ENCODE results near the gene TLX2.
"Not testable (repeated sequence)": the region's sequence is repeated elsewhere in the genome, so short reads cannot be mapped to it uniquely, and the experiment has no call there.

TLX2 gene

DNA sequence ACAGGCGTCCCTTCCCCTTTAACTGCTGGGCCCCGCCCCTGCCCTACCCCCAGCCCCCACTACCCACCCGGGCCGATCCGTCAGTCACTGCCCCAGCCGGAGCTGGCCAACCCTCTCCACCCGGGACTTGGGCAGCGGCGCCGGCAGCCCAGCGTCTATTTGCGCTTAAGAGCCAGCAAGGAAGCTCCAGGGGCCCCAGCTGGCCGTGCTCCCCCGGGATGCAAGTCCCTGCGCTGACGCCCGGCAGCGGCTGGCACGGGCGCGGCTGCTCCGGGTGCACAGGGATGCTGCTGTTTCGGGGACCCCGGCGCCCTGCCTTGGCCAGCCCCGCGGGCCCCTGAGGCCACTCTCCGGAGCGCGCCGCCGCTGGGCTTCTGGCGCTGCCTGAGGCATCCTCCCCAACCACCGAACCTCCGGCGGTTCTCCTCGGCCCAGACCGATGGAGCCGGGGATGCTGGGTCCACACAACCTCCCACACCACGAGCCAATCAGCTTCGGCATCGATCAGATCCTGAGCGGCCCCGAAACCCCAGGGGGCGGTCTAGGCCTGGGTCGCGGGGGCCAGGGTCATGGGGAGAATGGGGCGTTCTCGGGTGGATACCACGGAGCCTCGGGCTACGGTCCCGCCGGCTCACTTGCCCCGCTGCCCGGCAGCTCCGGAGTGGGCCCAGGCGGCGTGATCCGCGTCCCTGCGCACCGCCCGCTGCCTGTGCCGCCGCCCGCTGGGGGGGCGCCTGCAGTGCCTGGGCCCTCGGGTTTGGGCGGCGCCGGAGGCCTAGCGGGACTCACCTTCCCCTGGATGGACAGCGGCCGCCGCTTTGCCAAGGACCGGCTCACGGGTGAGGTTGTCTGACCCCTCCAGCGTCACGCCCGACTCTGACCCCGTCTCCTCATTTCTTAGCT lies at the start of gene TLX2:
Gene TLX2 (plus strand): TSS at position 83 of the 903 bp plus-strand sequence. CDS start 357 bp downstream, at position 440.
- DNase-seq (ENCODE audit: low read depth), result no peak

DNA sequence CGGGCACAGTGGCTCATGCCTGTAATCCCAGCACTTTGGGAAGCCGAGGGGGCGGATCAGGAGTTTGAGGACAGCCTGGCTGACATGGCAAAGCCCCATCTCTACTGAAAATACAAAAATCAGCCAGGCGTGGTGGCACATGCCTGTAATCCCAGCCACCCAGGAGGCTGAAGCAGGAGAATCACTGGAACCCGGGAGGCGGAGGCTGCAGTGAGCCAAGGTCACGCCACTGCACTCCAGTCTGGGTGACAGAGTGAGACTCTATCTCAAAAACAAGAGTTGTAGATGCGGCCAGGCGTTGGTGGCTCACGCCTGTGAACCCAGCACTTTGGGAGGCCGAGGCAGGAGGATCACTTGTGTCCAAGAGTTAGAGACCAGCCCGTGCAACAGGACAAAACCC lies 43.5 kb upstream of the TLX2 start:
- DNase-seq (ENCODE audit: low read depth), result not testable (repeated sequence)

DNA sequence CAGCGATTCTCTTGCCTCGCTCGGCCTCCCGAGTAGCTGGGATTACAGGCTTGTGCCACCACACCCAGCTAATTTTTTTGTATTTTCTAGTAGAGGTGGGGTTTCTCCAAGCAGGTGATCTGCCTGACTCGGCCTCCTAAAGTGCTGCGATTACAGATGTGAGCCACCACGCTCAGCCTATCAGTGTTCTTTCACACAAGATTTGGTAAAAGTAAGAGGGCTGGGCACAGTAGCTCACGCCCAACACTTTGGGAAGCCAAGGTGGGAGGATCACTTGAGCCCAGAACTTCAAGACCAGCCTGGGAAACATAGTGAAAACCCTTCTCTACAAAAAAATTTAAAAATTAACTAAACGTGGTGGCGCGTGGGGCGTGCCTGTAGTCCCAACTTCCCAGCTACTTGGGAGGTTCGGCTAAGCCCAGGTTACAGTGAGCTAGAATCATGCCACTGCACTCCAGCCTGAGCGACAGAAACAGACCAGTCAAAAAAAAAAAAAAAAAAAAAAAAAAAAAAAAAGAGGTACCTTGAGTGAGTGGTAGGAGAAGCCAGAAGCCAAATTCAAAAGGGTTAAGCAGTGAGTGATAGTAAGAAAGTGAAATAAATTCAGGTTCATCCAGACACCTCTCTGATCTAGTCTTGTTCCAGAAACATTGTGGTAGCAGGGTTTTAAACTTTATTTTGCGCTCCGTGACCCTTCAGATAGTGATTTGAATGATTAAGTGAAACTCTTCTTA lies 42.8 kb upstream of the TLX2 start:
- no peak for DNase-seq (ENCODE audit: low read depth)

DNA sequence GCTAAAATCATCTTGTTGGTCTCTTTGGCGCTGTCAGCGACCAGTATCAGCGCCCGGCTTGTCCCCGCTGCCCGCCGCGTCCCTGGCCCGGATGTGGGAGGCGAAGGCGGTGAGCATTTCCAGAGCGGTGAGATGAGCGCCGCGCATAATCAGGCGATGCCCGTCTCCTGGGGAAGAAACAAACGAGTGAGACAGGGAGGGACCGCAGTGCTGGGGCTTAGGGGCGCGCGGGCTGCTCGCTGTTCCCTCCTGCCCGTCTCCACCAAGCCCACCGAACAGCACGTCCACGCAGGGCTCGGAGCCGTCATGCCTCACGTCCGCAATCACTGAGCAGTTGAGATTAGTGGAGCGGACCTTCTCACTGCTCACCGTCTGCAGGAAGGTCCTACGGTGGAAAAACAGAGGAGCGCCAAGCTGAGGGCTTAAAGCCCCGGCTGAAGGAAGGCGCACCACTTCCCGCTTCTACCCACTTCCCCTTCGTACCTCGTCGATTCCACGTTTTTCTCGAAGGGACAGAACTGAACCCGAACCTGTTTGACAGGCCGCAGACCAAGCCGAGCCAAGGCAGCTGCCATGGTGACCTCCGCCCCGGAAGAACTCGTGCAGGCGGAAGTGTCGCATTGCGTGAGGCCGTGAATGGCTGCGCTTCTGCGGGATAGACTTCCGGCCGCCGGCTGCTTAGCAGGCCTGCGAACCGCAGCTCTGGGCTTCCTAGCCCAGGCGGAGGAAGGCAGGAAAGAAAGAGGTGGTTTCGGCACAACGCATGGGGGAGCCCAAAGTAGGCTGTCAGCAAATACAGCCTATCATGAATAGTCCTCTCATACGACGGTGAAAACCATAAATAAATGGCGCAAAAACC lies 41.9 kb upstream of the TLX2 start, which contains the start of gene MRPL53:
Gene MRPL53 (minus strand): TSS at position 595 of the 859 bp plus-strand sequence. CDS start 20 bp downstream, at position 575.
- DNase-seq (ENCODE audit: low read depth), result peak; percentile 94

DNA sequence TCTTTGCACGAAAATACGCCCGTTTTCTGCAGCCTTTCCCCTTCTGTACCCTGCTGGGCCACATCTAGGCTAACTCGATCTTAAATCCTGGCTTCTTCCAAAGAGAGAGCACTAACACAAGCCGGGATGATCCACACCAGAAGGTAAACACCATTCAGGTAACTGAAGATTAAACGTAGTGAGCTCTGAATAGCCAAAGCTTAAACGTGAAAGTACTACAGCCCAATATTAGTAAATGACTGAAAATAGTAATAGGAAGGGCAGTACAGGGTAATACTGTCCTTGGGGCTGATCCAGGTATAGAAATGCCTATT lies 41.3 kb upstream of the TLX2 start:
- DNase-seq (ENCODE audit: low read depth), result no peak

DNA sequence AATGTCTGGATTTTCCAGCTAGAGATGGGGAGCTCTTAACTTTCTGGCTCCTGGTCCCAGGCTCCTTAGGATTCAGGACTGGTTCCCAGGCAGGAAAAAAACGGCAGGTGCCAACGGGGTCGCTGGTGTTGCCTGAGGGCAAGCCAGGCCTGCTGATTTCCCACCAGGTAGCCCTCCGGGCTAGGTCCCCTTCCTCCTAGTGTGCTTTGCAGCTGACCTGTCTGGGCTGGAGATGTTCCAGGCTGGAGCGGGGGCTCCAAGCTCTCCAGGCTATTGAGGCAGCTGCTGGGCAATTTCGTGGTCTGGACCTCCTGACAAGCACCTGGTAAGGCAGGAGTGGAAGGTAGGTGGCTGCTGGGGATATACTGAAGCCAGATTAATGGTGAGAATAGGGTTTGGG lies 39.8 kb upstream of the TLX2 start:
- no peak for DNase-seq (ENCODE audit: low read depth)

DNA sequence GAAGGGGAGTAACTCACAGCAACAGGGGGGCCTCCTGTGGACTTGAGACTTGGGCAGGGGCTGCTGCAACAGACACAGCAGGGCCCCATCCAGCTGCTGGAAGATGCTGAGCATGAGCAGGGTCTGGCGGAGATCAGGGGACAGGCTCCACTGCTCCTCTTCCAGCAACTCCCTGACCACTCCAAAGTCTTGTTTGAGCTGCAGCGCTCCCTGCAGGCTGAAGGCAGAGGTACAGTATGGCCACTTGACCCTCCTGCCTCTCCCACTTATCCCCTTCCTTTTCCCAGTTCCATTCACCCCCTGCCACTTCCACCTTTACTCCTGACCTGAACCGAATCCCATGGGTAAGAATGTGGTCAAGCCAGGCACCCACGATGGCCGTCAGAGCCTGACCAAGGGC lies 39.4 kb upstream of the TLX2 start:
- no peak for DNase-seq (ENCODE audit: low read depth)

DNA sequence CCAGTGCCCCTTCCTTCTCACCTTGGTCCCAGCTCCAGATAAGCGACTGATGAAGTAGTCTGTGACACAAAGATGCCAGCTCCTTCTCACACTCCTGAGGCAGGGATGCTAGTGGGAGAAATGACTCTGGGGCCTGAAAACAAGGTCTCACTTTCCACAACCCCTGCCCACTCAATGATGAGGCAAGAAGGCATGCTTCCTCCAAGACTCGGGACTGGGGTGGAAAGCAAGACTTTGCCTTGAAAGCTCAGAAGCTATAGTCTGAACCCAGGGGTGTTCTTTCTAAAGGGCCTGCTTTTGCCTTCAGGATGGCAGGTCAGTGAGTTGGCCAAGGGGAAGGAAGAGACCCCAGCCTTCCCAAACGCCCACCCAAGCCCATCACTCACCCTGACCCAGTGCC lies 32.8 kb upstream of the TLX2 start:
- no peak for DNase-seq (ENCODE audit: low read depth)

DNA sequence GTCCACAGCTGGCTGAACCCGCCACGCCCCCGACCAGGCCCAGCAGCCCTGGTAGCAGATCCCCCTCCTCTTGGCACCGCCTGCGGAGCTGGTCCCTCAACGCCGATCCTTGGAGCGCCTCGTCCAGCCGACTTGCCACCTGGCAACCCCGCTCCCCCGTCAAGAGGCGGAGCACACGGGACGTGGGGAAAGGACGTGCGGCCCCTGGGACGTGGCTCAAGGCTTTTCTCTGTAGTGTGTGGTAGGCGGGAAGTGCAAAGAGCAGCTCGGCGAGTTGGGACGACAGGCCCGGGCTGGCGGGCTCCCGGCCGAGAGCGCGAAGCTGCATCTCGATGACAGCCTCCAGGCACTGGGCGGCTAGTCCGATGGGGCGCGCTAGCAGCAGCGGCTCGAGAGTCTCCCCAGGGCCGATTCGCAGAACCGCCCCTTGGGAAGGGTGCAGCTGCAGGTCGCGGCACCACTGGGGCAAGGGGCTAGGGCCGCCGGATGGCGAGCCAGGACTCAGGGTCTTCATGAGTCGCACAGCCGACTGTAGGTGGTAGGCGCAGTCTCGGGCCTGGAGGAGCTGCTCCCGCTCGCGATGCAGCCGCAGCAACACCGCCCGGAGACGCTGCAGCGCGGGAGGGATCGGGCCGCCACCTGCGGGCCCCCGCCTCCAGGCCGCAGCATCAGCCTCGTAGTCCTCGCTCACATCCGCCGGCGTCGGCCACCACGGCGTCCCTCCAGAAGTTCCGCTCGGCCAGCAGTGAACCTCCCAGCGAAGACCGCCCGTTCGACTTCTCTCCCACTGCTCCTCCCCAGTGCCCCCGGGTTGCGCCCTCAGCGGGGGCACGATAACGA lies 32.1 kb upstream of the TLX2 start:
- DNase-seq (ENCODE audit: low read depth), result no peak

DNA sequence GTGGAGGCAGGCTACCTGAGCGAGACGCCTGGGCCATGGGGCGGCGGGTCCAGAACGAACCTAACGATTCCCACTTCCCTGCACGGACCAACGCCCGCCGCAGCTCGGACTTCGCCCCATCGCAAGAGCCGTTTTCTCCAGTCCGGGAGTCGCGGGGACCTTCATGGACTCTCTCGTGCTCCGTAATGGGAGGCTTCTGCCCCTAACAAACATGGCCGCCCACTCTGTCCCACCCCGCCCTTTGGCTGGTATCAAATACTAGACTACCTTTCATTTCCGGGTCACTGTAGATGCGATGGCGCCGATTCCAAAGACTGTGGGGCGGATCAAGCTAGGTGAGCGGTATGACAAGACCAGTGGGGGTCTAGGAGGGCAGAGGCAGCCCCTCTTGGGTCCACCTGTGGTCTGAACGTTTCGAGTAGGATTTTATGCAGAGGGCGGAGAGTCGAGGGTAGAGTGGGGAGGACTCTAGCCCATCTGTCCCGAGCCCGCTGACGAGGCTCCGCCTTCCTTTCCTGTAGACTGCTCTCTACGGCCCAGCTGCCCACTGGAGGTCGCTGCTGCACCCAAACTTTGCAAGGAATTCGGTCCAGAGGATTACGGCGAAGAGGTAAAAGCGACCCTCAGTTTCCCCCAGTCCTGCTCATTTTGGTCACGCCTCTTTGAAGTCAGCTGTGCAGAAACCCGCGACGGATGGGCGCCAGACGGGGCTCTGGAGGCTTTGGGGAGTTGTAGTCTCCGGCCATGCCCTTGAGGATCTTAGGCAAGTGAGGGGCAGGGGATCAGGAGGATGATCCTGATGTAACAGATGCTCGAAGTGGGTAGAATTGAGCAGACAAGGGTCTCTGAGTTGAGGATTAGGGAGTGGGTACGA lies 31.2 kb upstream of the TLX2 start, which contains the start of the genes CCDC142 and TTC31:
Gene CCDC142 (minus strand): TSS at position 198 of the 874 bp plus-strand sequence. CDS start 161 bp downstream, at position 37.
Gene TTC31 (plus strand): TSS at position 281 of the 874 bp plus-strand sequence. CDS start 15 bp downstream, at position 296.
- DNase-seq (ENCODE audit: low read depth), result peak; percentile 82

DNA sequence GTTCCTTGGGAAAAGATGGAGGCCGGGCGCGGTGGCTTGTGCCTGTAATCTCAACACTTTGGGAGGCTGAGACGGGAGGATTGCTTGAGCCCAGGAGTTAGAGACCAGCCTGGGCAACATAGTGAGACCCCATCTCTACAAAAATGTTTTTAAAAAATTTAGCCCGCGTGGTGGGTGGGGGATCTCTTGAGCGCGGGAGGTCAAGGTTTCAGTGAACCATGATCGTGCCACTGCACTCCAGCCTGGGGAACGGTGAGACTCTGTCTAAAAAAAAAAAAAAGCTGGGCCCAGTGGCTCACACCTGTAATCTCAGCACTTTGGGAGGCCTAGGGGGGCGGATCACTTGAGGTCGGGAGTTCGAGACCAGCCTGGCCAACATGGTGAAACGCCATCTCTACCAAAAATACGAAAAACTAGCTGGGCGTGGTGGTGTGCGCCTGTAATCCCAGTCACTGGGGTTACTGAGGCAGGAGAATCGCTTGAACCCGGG lies 30.5 kb upstream of the TLX2 start:
- DNase-seq (ENCODE audit: low read depth), result not testable (repeated sequence)

DNA sequence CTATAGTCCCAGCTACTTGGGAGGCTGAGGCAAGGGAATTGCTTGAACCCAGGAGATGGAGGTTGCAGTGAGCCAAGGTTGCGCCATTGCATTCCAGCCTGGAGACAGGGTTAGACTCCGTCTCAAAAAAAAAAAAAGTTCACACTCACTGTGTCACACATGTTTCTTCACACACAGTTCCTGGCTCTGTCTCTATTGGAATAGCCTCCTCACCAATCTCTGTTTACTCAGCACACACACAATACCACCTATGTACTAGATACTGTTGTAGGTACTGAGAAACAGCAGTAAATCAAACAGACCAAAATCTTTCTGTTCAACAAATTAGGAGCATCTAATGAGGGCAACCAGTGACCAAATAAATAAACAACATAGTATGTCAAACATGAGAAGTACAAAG lies 28.1 kb upstream of the TLX2 start:
- DNase-seq (ENCODE audit: low read depth), result no peak

DNA sequence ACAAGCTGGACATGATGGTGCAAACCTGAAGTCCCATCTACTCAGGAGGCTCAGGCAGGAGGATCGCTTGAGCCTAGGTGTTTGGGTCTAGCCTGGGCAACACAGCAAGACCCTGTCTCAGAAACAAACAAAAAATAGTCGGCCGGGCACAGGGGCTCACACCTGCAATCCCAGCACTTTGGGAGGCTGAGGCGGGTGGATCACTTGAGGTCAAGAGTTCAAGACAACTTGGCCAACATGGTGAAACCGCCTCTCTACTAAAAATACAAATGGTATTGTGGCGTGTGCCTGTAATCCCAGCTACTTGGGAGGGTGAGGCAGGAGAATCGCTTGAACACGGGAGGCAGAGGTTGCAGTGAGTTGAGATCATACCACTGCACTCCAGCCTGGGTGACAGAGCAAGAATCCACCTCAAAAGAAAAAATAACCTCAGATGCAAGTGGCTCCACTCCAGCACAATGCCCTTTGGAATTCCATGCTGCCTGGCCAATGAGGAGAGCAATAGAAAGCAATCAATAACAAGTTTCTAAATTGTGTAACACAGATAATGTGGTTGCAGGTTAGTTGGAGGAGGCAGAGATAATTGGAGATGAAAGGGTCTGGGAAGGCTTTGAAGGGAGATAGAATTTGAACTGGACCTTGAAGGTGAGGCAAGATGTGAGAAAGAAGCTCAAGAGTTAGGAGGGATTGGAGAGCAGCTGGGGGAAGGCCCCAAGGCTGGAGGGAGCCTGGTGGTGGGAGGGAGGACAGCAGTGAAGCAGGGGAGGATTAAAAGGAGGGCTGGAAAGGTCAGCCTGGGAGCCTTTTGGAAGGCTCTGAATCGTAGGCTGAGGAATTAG lies 25.4 kb upstream of the TLX2 start:
- no peak for DNase-seq (ENCODE audit: low read depth)

DNA sequence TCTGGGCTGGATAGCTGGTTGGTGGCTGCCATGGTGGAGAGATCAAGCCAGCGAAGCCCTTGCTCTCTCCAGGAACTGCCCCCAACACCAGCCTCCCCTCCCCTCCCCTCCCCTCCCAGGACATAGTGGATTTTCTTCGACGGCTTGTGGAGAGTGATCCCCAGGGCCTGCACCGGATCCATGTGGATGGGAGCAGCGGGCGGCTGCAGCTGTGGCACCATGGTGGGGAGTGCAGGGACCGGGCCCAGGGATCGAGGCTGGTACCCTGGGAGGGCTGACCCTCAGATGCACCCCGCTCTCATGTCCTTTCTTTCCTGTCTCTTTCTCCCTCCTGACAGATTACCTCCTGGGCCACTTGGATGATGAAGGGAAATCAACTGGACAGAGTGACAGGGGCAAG lies 24.3 kb upstream of the TLX2 start:
- DNase-seq (ENCODE audit: low read depth), result no peak

DNA sequence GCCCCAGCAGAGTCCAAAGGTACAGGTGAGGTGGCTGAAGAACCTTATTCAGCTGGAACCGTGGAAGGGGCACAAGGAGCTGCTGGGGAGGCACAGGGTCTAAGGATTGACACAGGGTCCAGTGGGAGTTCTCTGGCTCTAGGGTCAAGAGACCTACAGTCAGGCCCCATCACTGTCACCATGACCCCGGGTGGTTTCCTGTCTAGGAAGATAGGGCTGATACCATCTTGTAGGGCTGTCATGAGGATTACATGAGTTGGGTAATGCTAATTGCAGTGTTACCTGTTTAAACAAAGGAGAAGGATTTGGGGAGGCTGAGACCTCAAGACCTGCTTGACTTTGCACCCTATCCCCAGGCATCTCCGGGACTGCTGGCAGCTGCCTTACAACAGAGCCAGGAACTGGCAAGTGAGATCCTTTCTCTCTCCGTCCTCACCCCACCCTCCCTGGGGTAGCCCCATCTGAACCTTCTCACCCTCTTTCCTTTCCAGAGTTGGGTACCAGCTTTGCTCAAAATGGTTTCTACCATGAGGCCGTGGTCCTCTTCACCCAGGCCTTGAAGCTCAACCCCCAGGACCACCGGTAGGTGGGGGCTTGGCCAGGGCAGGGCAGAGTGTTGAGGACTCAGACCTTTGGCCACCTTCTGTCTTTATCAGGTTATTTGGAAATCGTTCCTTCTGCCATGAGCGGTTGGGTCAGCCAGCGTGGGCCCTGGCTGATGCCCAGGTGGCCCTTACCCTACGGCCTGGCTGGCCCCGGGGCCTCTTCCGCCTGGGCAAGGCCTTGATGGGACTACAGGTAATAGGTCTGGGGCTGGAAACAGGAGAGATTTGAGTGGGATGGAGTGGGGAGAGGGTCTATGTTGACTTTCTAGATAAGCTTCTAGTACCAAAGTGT lies 22.4 kb upstream of the TLX2 start:
- no peak for DNase-seq (ENCODE audit: low read depth)

DNA sequence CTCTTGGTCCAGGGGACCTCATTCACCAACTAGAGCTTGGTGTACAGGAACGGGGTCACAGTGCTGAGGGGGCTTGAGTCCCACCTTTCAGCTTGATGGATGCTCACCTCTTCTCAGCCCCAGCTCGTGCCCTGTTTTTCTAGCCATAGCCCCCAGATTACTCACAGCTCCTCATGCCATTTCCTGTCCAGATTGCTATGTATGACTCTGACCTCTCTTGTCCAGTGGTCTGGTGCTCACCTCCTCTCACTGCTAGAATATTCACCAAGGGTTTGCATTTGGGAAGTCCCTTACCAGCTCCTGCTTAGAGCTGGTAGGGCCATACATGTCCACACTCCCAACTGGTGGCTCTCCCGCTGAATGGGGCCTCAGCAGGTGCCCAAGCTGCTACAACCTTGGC lies 20.7 kb upstream of the TLX2 start:
- no peak for DNase-seq (ENCODE audit: low read depth)

DNA sequence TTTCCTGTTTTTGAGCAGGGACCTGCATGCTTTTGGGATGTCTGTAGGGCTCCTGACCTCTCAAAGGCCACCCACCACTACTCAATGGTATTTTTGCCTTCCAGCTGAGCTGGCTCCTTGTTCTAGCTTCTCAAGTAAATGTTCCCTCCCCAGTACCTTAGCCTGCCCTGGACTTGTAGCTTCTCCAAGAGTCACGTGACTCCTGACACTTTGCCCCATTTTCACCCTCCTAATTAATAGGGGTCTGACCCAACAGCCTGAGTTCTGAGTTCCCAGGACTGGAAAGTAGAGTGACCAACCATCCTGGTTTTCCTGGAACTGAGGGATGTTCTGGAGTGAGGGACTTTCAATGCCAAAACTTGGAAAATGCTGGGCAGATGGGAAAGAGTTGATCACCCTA lies 18.8 kb upstream of the TLX2 start:
- no peak for DNase-seq (ENCODE audit: low read depth)

Measured in stimulated activated CD8-positive, alpha-beta memory T cell treated with anti-CD3 and anti-CD28 coated beads, Interleukin-15, amount 100 ng/mL, for 1 hour (primary cell).